NCI-H82 (cell line): Measurements from ENCODE around the gene G6PC2.
A peak's percentile ranks its signal among the peaks of the same experiment; 100 is the strongest.

Experiments
- DNase-seq: peaks from one replicate; lab custom pipeline; 2025; lab: John Stamatoyannopoulos, UW

The G6PC2 gene

DNA sequence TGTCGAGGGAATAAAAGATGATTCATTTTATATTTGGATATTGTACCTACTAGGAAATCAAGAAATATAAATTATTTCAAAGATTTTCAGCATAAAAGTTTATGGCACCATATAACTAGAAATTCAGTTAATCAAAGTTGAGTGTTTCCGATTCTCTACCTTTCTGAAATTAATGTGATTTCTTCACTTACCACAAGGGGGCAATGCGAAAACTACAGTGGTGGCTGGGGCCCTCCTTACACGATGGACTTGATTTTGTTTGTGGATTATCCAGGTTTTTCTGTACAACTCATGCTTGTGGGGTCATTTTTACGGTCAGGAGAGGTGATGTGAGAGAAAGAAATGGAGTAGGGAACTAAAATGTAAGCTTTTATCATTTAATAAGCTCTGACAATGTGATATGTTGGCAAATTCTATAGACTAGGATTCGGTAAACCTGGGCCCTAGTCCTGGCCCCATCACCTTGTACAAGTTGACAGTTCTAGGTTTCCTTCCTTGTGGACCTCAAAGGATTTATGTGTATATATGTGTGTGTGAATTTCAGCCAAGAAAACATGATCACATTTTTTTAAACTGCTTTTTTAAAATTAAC is 47.6 kb downstream of the G6PC2 start:
- DNase-seq, result peak; percentile 38

DNA sequence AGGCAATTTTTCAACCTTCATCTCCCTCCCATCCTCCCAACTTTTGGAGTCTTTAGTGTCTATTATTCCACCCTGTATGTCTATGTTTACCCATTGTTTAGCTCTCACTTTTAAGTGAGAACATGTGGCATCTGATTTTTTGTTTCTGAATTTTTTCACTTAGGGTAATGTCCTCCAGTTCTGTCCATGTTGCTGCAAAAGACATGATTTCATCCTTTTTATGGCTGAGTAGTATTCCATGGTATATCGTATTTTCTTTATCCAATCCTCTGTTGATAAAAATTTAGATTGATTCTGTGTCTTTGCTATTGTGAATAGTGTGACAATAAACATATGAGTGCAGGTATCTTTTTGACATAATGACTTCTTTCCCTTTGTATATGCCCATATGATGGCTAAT is 48.2 kb downstream of the G6PC2 start:
- no peak for DNase-seq

DNA sequence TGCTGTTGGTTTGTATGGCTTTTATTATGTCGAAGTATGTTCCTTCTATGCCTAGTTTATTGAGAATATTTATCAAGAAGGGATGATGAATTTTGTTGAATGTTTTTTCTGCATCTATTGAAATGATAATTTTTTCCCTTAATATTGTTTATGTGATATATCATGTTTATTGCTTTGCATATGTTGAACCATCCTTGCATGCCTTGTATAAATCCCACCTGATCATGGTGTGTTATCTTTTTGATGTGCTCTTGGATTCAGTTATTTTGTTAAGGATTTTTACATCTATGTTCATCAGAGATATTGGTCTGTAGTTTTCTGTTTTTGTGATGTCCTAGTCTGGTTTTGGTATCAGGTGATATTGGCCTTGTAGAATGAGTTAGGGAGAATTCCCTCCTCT is 50.8 kb downstream of the G6PC2 start:
- DNase-seq, result no peak

DNA sequence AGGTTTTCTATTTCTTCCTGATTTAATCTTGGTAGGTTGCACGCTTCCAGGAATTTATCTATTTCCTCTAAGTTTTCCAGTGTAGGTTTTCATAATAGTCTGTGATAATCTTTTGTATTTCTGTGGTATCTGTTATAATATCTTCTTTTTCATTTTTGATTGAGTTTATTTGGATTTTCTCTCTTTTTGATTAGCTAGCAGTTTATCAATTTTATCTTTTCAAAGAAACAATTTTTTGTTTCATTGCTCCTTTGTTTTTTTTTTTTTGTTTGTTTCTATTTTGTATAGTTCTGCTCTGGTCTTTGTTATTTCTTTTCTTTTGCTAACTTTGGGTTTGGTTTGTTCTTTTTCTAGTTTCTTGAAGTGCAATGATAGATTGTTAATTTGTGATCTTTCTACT is 51.3 kb downstream of the G6PC2 start:
- no peak for DNase-seq

DNA sequence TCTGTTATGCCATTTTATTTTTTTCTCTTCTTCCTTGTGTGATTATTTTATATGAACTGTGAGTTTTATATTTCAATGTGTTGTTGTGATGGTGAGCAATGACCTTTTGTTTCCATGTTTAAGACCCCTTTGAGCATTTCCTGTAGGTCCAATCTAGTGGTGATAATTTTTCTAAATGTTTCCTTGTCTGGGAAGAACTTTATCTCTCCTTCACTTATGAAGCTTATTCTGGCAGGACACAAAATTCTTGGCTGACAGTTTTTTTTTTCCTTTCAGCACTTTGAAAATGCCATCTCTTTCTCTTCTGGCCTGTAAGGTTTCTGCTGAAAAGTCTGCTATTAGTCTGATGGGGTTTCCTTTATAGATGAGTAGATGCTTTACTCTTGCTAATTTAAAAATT is 53.2 kb downstream of the G6PC2 start:
- no peak for DNase-seq

DNA sequence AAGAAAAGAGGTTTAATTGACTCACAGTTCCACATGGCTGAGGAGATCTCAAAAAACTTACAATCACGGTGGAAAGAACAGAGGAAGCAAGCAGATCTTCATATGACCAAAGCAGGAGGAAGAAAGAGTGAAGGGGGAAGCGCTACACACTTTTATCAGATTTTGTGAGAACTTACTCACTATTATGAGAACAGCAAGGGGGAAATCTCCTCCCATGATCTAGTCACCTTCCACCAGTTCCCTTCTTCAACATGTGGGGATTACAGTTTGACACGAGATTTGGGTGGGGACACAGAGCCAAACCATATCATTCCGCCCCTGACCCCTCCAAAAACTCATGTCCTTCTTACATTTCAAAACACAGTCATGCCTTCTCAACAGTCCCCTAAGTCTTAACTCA is 54.2 kb downstream of the G6PC2 start:
- DNase-seq, result no peak

DNA sequence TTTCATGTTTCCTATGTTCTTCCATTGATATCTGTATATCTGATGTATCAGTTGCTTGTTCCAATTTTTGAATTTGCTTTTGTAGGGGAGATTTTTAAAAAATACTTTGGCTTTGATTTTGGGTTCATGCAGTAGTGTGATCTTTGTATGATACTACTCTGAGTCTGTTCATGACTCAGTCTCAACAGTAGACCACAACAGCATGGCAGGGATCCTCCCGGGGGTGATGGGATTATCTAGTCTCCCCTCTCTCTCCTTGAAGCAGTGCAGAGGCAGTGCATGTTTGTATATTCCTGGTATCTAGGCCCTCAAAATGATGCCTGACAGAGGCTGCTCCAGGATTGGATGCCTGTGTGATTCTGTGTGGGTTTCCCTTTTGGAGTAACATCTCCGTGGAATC is 55.3 kb downstream of the G6PC2 start:
- no peak for DNase-seq
